ENCODE results near the gene TMPRSS9.
"Not testable (repeated sequence)": the region's sequence is repeated elsewhere in the genome, so short reads cannot be mapped to it uniquely, and the experiment has no call there.

Gene TMPRSS9

DNA sequence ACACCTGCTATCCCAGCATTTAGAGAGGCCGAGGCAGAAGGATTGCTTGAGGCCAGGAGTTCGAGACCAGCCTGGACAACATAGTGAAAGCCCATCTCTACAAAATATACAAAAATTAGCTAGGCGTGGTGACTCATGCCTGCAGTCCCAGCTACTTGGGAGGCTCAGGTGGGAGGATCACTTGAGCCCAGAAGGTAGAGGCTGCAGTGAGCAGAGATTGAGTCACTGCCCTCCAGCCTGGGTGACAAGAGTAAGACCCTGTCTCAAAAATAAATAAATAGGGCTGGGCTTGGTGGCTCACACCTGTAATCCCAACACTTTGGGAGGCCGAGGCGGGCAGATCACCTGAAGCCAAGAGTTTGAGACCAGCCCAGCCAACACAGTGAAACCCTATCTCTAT lies 103.6 kb downstream of the TMPRSS9 start:
- H3K4me1 ChIP-seq (ENCODE audit: control insufficient read depth, insufficient read depth, low read length); H3K27me3 ChIP-seq (ENCODE audit: control insufficient read depth, insufficient read depth, low read length); H3K9ac ChIP-seq (ENCODE audit: low read length); H3K36me3 ChIP-seq (ENCODE audit: control insufficient read depth, insufficient read depth, low read length); H3K4me3 ChIP-seq (ENCODE audit: low read length); H3K27ac ChIP-seq (ENCODE audit: low read depth, low read length): not testable (repeated sequence)

DNA sequence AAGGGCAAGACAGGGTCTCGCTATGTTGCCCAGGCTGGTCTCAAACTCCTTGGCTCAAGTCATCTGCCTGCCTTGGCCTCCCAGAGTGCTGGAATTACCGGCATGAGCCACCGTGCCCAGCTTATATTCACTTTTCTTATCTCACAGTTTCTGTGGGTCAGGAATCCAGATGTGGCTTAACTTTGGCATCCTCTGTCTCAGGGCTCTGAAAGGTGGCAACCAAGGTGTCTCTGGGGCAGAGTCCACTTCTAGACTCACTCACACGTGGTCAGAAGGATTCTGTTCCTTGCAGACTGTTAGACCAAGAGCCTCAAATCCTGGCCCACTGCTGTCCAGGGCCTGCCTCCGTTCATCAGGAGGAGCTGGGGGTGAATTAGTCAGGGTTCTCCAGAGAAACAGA lies 104.3 kb downstream of the TMPRSS9 start:
- no peak overlapping the region for H3K4me3 ChIP-seq (ENCODE audit: low read length)
- H3K9ac ChIP-seq (ENCODE audit: low read length) = no peak overlapping the region
- peaks cover 2% of the 10 kb centered on the region for H3K27me3 ChIP-seq (ENCODE audit: control insufficient read depth, insufficient read depth, low read length)
- H3K4me1 ChIP-seq (ENCODE audit: control insufficient read depth, insufficient read depth, low read length) = no peaks in the 10 kb centered on the region
- no peaks in the 10 kb centered on the region for H3K36me3 ChIP-seq (ENCODE audit: control insufficient read depth, insufficient read depth, low read length)
- H3K27ac ChIP-seq (ENCODE audit: low read depth, low read length) = no peak overlapping the region

DNA sequence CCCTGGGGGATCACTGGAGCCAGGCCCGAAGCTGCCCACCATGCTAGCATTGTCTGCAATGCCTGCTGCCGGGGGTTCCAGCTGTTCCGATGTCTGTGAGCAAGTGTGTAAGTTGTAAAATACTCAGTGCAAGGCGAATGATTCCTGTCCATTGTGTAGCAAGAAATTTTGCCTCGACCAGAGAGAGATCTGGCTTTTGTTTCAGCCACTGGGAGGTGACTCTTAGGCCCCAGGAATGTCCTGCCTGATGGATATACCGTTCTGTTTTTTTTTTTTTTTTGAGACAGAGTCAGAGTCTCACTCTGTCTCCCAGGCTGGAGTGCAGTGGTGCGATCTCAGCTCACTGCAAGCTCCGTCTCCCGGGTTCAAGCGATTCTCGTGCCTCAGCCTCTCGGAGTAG lies 108.5 kb downstream of the TMPRSS9 start:
- Histone ChIP-seq H3K9ac (ENCODE audit: low read length) (no peak overlapping the region), H3K27ac (ENCODE audit: low read depth, low read length) (no peak overlapping the region)

DNA sequence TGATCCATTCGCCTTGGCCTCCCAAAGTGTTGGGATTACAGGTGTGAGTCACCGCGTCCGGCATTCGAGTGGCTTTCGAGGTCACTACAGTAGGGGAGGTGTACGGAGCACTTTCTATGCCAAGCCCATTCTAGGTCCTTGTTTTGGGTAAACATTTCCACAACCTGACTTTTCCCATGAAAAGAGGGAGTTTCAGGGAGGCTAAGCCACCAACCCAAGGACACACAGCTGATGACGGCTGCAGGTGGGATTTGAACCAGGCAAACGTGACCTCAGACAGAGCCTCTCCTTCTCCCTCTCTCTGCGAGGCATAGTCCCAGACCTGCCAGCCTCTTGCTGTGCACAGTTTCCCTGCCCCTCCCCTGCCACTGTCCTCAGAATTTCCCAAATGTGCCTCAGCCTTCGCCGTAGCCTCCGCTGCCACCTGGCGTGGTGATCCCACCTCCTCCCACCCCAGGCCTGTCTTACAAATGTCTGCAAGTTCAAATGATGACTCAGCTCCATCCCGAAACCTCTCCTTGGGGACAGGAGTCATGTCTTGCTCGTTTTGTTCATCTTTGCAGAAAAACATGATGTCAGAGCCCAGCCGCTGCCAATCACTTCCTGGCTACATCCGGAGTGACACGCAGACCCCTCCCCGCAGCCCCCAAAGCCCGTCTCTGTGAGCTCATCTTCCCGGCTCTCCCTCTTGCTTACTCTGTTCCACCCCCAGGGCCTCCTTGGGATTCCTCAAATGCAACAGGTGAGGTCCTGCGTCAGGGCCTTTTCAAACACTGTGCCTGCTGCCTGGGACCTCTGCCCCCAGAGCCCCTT lies 109.2 kb downstream of the TMPRSS9 start:
- Histone ChIP-seq H3K27me3 (ENCODE audit: control insufficient read depth, insufficient read depth, low read length) (no peaks in the 10 kb centered on the region), H3K27ac (ENCODE audit: low read depth, low read length) (no peak overlapping the region), H3K4me1 (ENCODE audit: control insufficient read depth, insufficient read depth, low read length) (no peaks in the 10 kb centered on the region)

More for the DNA sequence above, 108.5 kb downstream of the TMPRSS9 start:
- Histone ChIP-seq H3K36me3 (ENCODE audit: control insufficient read depth, insufficient read depth, low read length) (no peaks in the 10 kb centered on the region), H3K4me3 (ENCODE audit: low read length) (no peak overlapping the region), H3K27me3 (ENCODE audit: control insufficient read depth, insufficient read depth, low read length) (no peaks in the 10 kb centered on the region), H3K4me1 (ENCODE audit: control insufficient read depth, insufficient read depth, low read length) (no peaks in the 10 kb centered on the region)

DNA sequence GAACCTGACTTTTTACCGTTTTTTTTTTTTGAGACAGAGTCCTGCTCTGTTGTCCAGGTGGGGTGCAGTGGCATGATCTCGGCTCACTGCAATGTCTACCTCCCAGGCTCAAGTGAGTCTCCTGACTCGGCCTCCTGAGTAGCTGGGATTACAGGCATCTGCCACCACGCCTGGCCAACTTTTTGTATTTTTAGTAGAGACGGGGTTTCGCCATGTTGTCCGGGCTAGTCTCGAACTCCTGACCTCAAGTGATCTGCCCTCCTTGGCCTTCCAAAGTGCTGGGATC lies 109.8 kb downstream of the TMPRSS9 start:
- not testable (repeated sequence) for H3K4me3 ChIP-seq (ENCODE audit: low read length); H3K36me3 ChIP-seq (ENCODE audit: control insufficient read depth, insufficient read depth, low read length); H3K27me3 ChIP-seq (ENCODE audit: control insufficient read depth, insufficient read depth, low read length); H3K9ac ChIP-seq (ENCODE audit: low read length); H3K4me1 ChIP-seq (ENCODE audit: control insufficient read depth, insufficient read depth, low read length); H3K27ac ChIP-seq (ENCODE audit: low read depth, low read length)

More for the DNA sequence above, 109.2 kb downstream of the TMPRSS9 start:
- H3K4me3 ChIP-seq (ENCODE audit: low read length) = no peak overlapping the region
- H3K9ac ChIP-seq (ENCODE audit: low read length) = no peak overlapping the region
- no peaks in the 10 kb centered on the region for H3K36me3 ChIP-seq (ENCODE audit: control insufficient read depth, insufficient read depth, low read length)

DNA sequence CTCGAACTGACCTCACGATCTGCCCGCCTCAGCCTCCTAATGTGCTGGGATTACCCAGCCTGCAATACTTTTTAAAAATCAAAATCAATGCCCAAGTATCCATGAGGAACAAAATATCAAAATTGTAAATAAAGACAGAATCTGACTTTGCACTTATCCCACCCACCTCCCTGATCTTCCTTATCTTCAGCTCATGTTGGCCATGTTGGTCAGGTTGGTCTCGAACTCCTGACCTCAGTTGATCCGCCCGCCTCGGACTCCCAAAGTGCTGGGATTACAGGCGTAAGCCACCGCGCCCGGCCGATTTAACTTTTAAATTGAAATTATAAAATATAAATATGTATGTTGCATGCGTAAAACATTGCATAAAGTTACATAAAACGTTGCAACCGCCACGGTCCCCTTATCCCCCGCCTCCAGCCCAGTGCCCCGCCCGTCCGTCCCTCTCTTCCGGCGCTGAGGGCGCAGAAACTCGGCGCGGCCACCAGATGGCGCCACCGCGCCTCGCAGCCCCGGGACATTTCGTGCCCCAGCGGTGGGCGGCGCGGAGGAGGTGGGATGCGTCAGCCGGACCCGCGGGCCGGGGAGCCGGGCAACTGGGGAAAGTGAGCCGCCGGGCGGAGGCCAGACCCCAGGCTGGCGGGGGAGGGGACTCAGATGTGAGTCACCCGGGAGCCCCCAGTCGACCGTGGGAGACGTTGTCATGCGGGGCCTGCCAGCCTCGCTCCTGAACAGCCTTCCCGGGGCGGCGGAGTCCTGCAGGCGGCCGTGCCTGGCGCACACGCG lies 114.4 kb downstream of the TMPRSS9 start:
- H3K36me3 ChIP-seq (ENCODE audit: control insufficient read depth, insufficient read depth, low read length) = no peaks in the 10 kb centered on the region
- H3K9ac ChIP-seq (ENCODE audit: low read length) = no peak overlapping the region

DNA sequence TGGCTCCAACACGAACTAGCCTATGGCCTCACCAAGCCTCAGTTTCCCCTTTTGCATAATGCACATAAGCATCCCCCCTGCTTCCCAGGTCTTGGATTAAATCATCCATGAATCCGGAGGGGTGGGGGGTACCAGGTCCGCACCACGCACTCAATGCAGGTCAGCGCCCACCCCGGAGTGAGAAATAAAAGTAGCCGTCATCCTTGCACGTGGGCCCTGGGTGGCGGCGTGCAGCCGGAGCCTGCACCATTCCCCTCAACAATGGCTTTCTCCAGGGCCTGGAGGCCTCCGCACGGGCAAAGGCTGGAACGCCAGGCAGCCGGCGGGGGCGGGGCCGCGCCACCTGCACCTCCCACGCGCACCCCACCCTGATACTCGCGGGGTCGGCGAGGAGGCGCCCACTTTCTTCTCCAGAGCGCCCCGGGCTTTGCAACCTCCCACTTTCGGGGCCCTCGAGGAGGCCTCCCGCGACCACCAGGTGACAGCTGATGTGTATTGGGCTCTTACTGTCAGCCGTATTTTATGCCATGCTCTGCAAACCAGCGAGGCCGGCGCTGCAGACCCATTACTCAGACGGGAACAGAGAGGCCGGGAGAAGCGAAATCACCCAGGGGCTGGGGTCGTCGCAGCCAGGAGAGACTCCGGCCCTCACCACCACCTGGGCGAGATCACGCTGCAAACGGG lies 115.1 kb downstream of the TMPRSS9 start:
- no peak overlapping the region for H3K9ac ChIP-seq (ENCODE audit: low read length)
- no peaks in the 10 kb centered on the region for H3K27me3 ChIP-seq (ENCODE audit: control insufficient read depth, insufficient read depth, low read length)
- H3K27ac ChIP-seq (ENCODE audit: low read depth, low read length) = peak overlapping the region; percentile 95
- H3K36me3 ChIP-seq (ENCODE audit: control insufficient read depth, insufficient read depth, low read length) = no peaks in the 10 kb centered on the region
- peak overlapping the region; percentile 100 for H3K4me3 ChIP-seq (ENCODE audit: low read length)
- H3K4me1 ChIP-seq (ENCODE audit: control insufficient read depth, insufficient read depth, low read length) = peaks cover 5% of the 10 kb centered on the region

More for the DNA sequence above, 114.4 kb downstream of the TMPRSS9 start:
- Histone ChIP-seq H3K4me1 (ENCODE audit: control insufficient read depth, insufficient read depth, low read length) (peaks cover 5% of the 10 kb centered on the region), H3K4me3 (ENCODE audit: low read length) (peak overlapping the region; percentile 100), H3K27ac (ENCODE audit: low read depth, low read length) (peak overlapping the region; percentile 95), H3K27me3 (ENCODE audit: control insufficient read depth, insufficient read depth, low read length) (no peaks in the 10 kb centered on the region)
